Measurements from ENCODE around the gene UBE3C. TPM values are rescaled to one million over a fixed set of nuclear protein-coding genes. Genes with fewer than 3 reads are reported as not detected.
"Not testable (repeated sequence)": the region's sequence is repeated elsewhere in the genome, so short reads cannot be mapped to it uniquely, and the experiment has no call there.

Gene UBE3C
- total RNA-seq, 1 donor from 2014 or later: 55.5 TPM

GRCh38 chr7:157158400-157158799 lies 19.7 kb downstream of the UBE3C start:
- ATAC-seq (no peak), DNase-seq (ENCODE audit: low spot score) (no peak)
- intact Hi-C loops (cut with DNase I): no loop called here

GRCh38 chr7:157159537-157159936 lies 20.8 kb downstream of the UBE3C start:
- ATAC-seq; DNase-seq (ENCODE audit: low spot score); intact Hi-C loops (cut with DNase I): not testable (repeated sequence)

GRCh38 chr7:157160433-157160832 lies 21.7 kb downstream of the UBE3C start:
- DNase-seq (ENCODE audit: low spot score) (no peak), ATAC-seq (no peak)
- intact Hi-C loops (cut with DNase I): no loop called here

GRCh38 chr7:157165987-157166386 lies 27.3 kb downstream of the UBE3C start:
- DNase-seq (ENCODE audit: low spot score) (no peak), ATAC-seq (no peak)
- intact Hi-C loops (cut with DNase I): no loop called here

GRCh38 chr7:157168571-157168970 lies 29.8 kb downstream of the UBE3C start:
- ATAC-seq: no peak
- DNase-seq (ENCODE audit: low spot score): no peak
- intact Hi-C loops (cut with DNase I): no loop called here

- intact Hi-C loops (cut with DNase I): no loop called here
These were observed 38.0 kb downstream of the UBE3C start for GRCh38 chr7:157176771-157177170.

GRCh38 chr7:157177333-157177982 lies 38.7 kb downstream of the UBE3C start:
- ATAC-seq: no peak
- intact Hi-C loops (cut with DNase I): no loop called here
- DNase-seq (ENCODE audit: low spot score): no peak

More at GRCh38 chr7:157176771-157177170, 38.0 kb downstream of the UBE3C start:
- DNase-seq (ENCODE audit: low spot score) (no peak), ATAC-seq (no peak)

GRCh38 chr7:157177983-157178381 lies 39.3 kb downstream of the UBE3C start:
- no peak for DNase-seq (ENCODE audit: low spot score)
- ATAC-seq: no peak
- intact Hi-C loops (cut with DNase I): no loop called here

GRCh38 chr7:157183832-157184231 lies 45.1 kb downstream of the UBE3C start:
- intact Hi-C loops (cut with DNase I): no loop called here
- ATAC-seq (no peak), DNase-seq (ENCODE audit: low spot score) (no peak)

GRCh38 chr7:157188091-157188665 lies 49.5 kb downstream of the UBE3C start:
- no peak for ATAC-seq
- intact Hi-C loops (cut with DNase I): no loop called here
- no peak for DNase-seq (ENCODE audit: low spot score)

GRCh38 chr7:157189405-157189804 lies 50.7 kb downstream of the UBE3C start:
- no peak for ATAC-seq
- no peak for DNase-seq (ENCODE audit: low spot score)
- intact Hi-C loops (cut with DNase I): no loop called here

- intact Hi-C loops (cut with DNase I): no loop called here
- no peak for DNase-seq (ENCODE audit: low spot score)
- no peak for ATAC-seq
These were observed 54.1 kb downstream of the UBE3C start for GRCh38 chr7:157192861-157193260.

GRCh38 chr7:157193274-157193673 lies 54.5 kb downstream of the UBE3C start:
- DNase-seq (ENCODE audit: low spot score) (no peak), ATAC-seq (no peak)
- intact Hi-C loops (cut with DNase I): no loop called here

GRCh38 chr7:157194948-157195347 lies 56.2 kb downstream of the UBE3C start:
- ATAC-seq (no peak), DNase-seq (ENCODE audit: low spot score) (no peak)
- intact Hi-C loops (cut with DNase I): no loop called here

GRCh38 chr7:157195868-157196267 lies 57.1 kb downstream of the UBE3C start:
- ATAC-seq: no peak
- intact Hi-C loops (cut with DNase I): no loop called here
- no peak for DNase-seq (ENCODE audit: low spot score)

GRCh38 chr7:157204134-157204533 lies 65.4 kb downstream of the UBE3C start:
- ATAC-seq (no peak), DNase-seq (ENCODE audit: low spot score) (no peak)
- intact Hi-C loops (cut with DNase I): no loop called here

- DNase-seq (ENCODE audit: low spot score) (no peak), ATAC-seq (no peak)
- intact Hi-C loops (cut with DNase I): no loop called here
These were observed 66.7 kb downstream of the UBE3C start for GRCh38 chr7:157205438-157205837.

GRCh38 chr7:157208571-157209413 lies 70.1 kb downstream of the UBE3C start:
- intact Hi-C loops (cut with DNase I): no loop called here
- ATAC-seq (no peak), DNase-seq (ENCODE audit: low spot score) (no peak)

- DNase-seq (ENCODE audit: low spot score) (no peak), ATAC-seq (no peak)
- intact Hi-C loops (cut with DNase I): no loop called here
These were observed 72.0 kb downstream of the UBE3C start for GRCh38 chr7:157210682-157211081.

- no peak for DNase-seq (ENCODE audit: low spot score)
- intact Hi-C loops (cut with DNase I): no loop called here
- ATAC-seq: no peak
These were observed 73.0 kb downstream of the UBE3C start for GRCh38 chr7:157211690-157212089.
